DOHH2 (cell line): ENCODE results near the gene GARNL3.

ENCODE experiments used
- H3F3A ChIP-seq: fragments of 200-600 bp; sonication (generic), shearing (Covaris generic); 2 replicates; pipeline ENCODE4 v1.6.0; 2016; ENCODE audit warnings: antibody characterized with exemption, mild to moderate bottlenecking; ENCODE audit not compliant: control insufficient read depth, insufficient read depth
- H3K27ac ChIP-seq: fragments of 200-600 bp; sonication (generic); 2 replicates; pipeline ENCODE4 v1.5.1; 2014; ENCODE audit warnings: low read depth, mild to moderate bottlenecking, low read length, moderate library complexity
- H3K27me3 ChIP-seq: fragments of 200-600 bp; sonication (generic); 2 replicates; pipeline ENCODE4 v1.6.1; 2014; ENCODE audit warnings: mild to moderate bottlenecking, low read length, mixed read lengths; ENCODE audit not compliant: control insufficient read depth
- H3K36me3 ChIP-seq: fragments of 200-600 bp; sonication (generic); 2 replicates; pipeline ENCODE4 v1.6.1; 2014; ENCODE audit warnings: mild to moderate bottlenecking, low read length, moderate library complexity, mixed read lengths; ENCODE audit not compliant: control insufficient read depth
- H3K4me1 ChIP-seq: fragments of 200-600 bp; sonication (generic); 2 replicates; pipeline ENCODE4 v1.6.1; 2014; ENCODE audit warnings: mild to moderate bottlenecking, low read length, mixed read lengths; ENCODE audit not compliant: control insufficient read depth
- H3K4me2 ChIP-seq: fragments of 200-600 bp; sonication (generic); 2 replicates; pipeline ENCODE4 v1.6.0; 2014; ENCODE audit warnings: mild to moderate bottlenecking, low read length, moderate library complexity
- H3K4me3 ChIP-seq: fragments of 200-600 bp; sonication (generic); 2 replicates; pipeline ENCODE4 v1.5.1; 2014; ENCODE audit warnings: mild to moderate bottlenecking, low read length, mixed read lengths
- H3K79me2 ChIP-seq: fragments of 200-600 bp; sonication (generic); 2 replicates; pipeline ENCODE4 v1.6.1; 2014; ENCODE audit warnings: mild to moderate bottlenecking, low read length, mixed read lengths; ENCODE audit not compliant: control insufficient read depth
- H3K9me2 ChIP-seq: fragments of 200-600 bp; sonication (generic); replicated peaks from 2 replicates; pipeline ENCODE4 v1.6.1; 2014; ENCODE audit warnings: mild to moderate bottlenecking, low read length, mixed read lengths; ENCODE audit not compliant: control insufficient read depth
- H3K9me3 ChIP-seq: fragments of 200-600 bp; sonication (generic); 2 replicates; pipeline ENCODE4 v1.6.1; 2014; ENCODE audit warnings: antibody characterized with exemption, low read length, mixed read lengths; ENCODE audit not compliant: control insufficient read depth, insufficient read depth
- H4K20me1 ChIP-seq: fragments of 200-600 bp; sonication (generic); 2 replicates; pipeline ENCODE4 v1.6.0; 2014; ENCODE audit warnings: low read depth, mild to moderate bottlenecking, antibody characterized with exemption, low read length, moderate library complexity; ENCODE audit not compliant: control insufficient read depth, insufficient read depth
- CTCF ChIP-seq: fragments of 200-600 bp; sonication (generic); IDR thresholded peaks from one replicate; pipeline ENCODE4 v1.5.1; 2014; ENCODE audit warnings: antibody characterized with exemption, mild to moderate bottlenecking, low read depth, low read length; ENCODE audit not compliant: poor library complexity, severe bottlenecking
- EZH2phosphoT487 ChIP-seq: fragments of 200-600 bp; sonication (generic); IDR thresholded peaks from 2 replicates; pipeline ENCODE4 v1.6.1; 2017; ENCODE audit warnings: borderline replicate concordance, mild to moderate bottlenecking, antibody characterized with exemption, low read length, moderate library complexity, mixed read lengths

Gene GARNL3

GRCh38 chr9:127398715-127399400 lies 134.3 kb downstream of the GARNL3 start:
- TF ChIP-seq EZH2phosphoT487 (no peak), CTCF (no peak)
- peaks cover 10% of the 10 kb centered on the region for H3K79me2 ChIP-seq
- no peaks in the 10 kb centered on the region for H3K9me2 ChIP-seq
- H3K27ac ChIP-seq, result no peak overlapping the region
- peak overlapping the region; percentile 88 for H3K4me2 ChIP-seq
- no peaks in the 10 kb centered on the region for H3K9me3 ChIP-seq
- no peaks in the 10 kb centered on the region for H3K36me3 ChIP-seq
- H3K27me3 ChIP-seq, result no peaks in the 10 kb centered on the region
- H4K20me1 ChIP-seq, result no peaks in the 10 kb centered on the region
- peaks cover 14% of the 10 kb centered on the region for H3K4me1 ChIP-seq
- no peak overlapping the region for H3K4me3 ChIP-seq
- no peaks in the 10 kb centered on the region for H3F3A ChIP-seq

DNA sequence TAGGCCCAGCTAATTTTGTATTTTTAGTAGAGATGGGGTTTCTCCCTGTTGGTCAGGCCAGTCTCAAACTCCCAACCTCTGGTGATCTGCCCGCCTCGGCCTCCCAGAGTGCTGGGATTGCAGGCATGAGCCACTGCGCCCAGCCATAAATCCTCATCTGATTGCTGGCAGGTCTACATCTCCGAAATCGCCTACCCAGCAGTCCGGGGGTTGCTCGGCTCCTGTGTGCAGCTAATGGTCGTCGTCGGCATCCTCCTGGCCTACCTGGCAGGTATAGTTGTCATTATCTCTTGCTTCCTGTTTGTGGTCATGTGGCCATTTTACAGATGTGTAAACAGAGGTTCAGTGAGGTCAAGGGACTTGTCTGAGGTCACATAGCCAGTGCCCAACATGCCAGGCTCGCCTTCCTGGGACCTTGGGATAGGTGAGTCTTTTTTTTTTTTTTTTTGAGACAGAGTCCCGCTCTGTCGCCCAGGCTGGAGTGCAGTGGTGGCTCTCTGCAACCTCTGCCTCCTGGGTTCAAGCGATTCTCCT lies 135.2 kb downstream of the GARNL3 start:
- Histone ChIP-seq H3F3A (no peaks in the 10 kb centered on the region), H3K27me3 (no peaks in the 10 kb centered on the region), H3K9me3 (no peaks in the 10 kb centered on the region), H3K4me2 (no peak overlapping the region), H3K9me2 (no peaks in the 10 kb centered on the region), H4K20me1 (no peaks in the 10 kb centered on the region), H3K79me2 (peaks cover 10% of the 10 kb centered on the region), H3K27ac (no peak overlapping the region), H3K4me1 (peaks cover 14% of the 10 kb centered on the region), H3K4me3 (no peak overlapping the region), H3K36me3 (no peaks in the 10 kb centered on the region)
- TF ChIP-seq CTCF (no peak), EZH2phosphoT487 (no peak)

- Histone ChIP-seq H3K4me1 (peaks cover 7% of the 10 kb centered on the region), H3K36me3 (no peaks in the 10 kb centered on the region), H3K9me2 (no peaks in the 10 kb centered on the region), H3K9me3 (no peaks in the 10 kb centered on the region), H3K4me2 (no peak overlapping the region), H3K27me3 (no peaks in the 10 kb centered on the region), H4K20me1 (no peaks in the 10 kb centered on the region), H3K4me3 (no peak overlapping the region), H3K27ac (no peak overlapping the region), H3K79me2 (peaks cover 10% of the 10 kb centered on the region), H3F3A (no peaks in the 10 kb centered on the region)
- TF ChIP-seq EZH2phosphoT487, result no peak
- TF ChIP-seq CTCF, result no peak
Measured at GRCh38 chr9:127402401-127403090, 138.0 kb downstream of the GARNL3 start.
